Measurements from ENCODE around the gene OTOG. TPM values are rescaled to one million over a fixed set of nuclear protein-coding genes. Genes with fewer than 3 reads are reported as not detected.

OTOG gene
- total RNA-seq, 4 donors from 2014 or later = not detected

DNA sequence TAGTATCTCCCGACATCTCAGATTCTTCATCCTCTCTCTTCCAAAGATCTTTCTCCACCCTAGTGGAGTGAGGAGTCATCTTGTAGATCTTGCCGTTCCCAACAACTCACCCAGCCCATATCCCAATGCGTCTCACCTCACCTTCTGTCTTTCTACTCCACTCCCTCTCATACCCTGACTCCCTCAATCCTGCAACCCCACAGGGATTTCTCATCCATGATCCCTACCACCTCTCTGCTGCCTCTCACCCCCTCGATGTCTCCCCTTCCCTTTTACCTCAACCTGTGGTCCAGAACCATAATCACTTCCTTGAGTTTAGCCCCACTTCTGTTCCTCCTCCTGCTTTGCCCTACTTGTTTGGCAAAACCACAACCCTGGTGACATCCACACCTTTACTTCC, 41.7 kb downstream of the OTOG start:
- TF ChIP-seq, protein P1, sequence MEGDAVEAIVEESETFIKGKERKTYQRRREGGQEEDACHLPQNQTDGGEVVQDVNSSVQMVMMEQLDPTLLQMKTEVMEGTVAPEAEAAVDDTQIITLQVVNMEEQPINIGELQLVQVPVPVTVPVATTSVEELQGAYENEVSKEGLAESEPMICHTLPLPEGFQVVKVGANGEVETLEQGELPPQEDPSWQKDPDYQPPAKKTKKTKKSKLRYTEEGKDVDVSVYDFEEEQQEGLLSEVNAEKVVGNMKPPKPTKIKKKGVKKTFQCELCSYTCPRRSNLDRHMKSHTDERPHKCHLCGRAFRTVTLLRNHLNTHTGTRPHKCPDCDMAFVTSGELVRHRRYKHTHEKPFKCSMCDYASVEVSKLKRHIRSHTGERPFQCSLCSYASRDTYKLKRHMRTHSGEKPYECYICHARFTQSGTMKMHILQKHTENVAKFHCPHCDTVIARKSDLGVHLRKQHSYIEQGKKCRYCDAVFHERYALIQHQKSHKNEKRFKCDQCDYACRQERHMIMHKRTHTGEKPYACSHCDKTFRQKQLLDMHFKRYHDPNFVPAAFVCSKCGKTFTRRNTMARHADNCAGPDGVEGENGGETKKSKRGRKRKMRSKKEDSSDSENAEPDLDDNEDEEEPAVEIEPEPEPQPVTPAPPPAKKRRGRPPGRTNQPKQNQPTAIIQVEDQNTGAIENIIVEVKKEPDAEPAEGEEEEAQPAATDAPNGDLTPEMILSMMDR (IDR thresholded peaks at IDR 0.05; ENCODE audit: low read depth) = no peak

GRCh38 chr11:17590463-17590862, 43.4 kb downstream of the OTOG start:
- TF ChIP-seq, protein P1 (IDR thresholded peaks at IDR 0.05; ENCODE audit: low read depth) = no peak

- TF ChIP-seq, protein P1 (IDR thresholded peaks at IDR 0.05; ENCODE audit: low read depth) = no peak
Observed at GRCh38 chr11:17591293-17591692, 44.2 kb downstream of the OTOG start.

- TF ChIP-seq, protein P1 (IDR thresholded peaks at IDR 0.05; ENCODE audit: low read depth) = no peak
Observed at GRCh38 chr11:17593466-17594245, 46.6 kb downstream of the OTOG start.

DNA sequence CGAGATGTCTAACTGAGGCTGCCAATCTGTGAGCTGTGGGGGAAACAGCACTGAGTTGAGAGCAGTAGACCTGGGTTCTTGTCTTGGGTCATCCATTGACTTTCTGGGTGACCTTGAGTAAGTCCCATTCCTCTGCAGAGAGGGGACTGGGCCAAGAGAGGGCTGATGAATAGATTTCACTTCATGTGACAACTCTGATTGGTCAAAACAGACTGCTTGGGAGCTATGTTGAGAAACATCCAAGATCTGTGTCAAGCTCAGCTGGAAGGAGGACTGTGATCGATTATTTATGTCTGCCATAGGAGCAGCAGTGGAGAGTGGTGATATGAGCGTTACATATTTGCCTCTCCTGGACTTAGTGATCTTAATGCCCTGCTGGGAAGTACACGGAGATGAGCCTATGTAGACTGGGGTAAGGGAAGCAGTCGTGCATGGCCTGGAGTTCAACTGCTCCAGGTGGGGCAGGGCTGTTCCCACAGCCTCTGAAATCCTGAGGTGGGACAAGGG, 47.7 kb downstream of the OTOG start:
- TF ChIP-seq, protein P1 (IDR thresholded peaks at IDR 0.05; ENCODE audit: low read depth) = no peak

- TF ChIP-seq, protein P1 (IDR thresholded peaks at IDR 0.05; ENCODE audit: low read depth) = no peak
Observed at GRCh38 chr11:17595526-17596309, 48.7 kb downstream of the OTOG start.

DNA sequence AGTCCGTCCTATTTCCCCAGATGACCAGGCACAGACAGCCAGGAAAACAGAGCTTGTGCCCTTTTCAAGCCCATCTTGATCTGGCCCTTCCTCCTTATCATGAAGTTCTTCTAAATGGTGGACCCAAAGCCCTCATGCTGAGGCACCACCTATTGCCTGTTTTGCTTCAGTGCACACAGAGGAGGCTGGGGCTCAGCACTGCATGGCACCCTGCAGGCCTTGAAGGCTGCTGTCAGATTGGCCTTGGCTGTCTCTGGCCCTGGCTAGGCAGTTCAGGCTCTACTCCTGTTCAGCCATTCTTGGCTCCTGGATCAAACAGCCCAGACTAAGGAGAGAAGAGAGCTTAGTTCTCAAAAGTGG, 49.2 kb downstream of the OTOG start:
- TF ChIP-seq, protein P1 (IDR thresholded peaks at IDR 0.05; ENCODE audit: low read depth) = no peak

Data from subcutaneous adipose tissue (tissue), 4 donors.